OCI-M2 (cell line): ENCODE data around the gene GPAT3.
"Not testable (repeated sequence)": the region's sequence is repeated elsewhere in the genome, so short reads cannot be mapped to it uniquely, and the experiment has no call there.

Experiments used
- DNase-seq: peaks from one replicate; lab custom pipeline; 2025; ENCODE audit not compliant: unreplicated experiment; lab: John Stamatoyannopoulos, UW

The GPAT3 gene

DNA sequence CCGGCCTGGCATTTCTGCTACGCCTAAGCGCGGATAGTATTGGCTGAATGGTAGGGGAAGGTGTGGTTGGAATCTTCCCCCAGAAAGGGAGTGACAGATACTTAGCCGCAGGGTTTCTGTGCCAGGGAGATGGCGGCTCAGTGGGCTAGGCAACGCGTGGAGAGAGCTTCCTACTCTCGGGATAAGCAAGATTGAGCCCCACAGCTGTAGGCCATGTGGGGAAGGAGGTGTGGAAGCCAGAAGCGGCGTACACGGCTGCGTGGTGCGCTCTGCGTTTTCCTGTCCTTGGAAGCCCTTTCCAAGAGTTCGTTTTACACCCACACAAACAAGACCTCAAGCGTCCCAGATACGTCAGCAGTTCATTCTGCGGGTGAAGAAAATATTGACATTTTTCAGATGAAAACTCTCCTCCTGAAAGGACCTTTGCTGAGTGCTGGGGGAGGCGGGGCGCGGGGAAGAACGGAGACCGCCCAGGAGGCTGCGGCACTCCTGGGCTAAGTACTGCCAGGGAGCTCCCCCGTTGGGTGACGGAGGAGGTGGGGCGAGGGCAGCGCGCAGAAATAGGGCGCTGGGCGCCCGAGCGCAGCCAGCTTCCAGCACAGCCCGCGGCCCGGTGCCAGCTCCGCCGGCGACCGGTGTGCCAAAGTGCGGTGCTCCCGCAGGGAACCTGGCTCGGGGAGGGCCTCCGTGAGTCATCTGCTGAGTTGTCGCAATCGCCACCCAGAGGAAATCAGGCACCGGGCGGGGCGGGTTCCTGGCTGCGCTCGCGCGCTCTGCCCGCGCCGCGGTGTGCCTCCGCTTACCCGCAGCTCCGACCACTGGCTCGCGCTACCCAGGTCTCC lies at the start of gene GPAT3:
TSS of gene GPAT3 (plus strand) at position 589 of the 842 bp plus-strand sequence. CDS start 515 bp downstream, outside the sequence.
- no peak for DNase-seq

GRCh38 chr4:83486457-83487129 lies 49.3 kb upstream of the GPAT3 start:
- DNase-seq = no peak

DNA sequence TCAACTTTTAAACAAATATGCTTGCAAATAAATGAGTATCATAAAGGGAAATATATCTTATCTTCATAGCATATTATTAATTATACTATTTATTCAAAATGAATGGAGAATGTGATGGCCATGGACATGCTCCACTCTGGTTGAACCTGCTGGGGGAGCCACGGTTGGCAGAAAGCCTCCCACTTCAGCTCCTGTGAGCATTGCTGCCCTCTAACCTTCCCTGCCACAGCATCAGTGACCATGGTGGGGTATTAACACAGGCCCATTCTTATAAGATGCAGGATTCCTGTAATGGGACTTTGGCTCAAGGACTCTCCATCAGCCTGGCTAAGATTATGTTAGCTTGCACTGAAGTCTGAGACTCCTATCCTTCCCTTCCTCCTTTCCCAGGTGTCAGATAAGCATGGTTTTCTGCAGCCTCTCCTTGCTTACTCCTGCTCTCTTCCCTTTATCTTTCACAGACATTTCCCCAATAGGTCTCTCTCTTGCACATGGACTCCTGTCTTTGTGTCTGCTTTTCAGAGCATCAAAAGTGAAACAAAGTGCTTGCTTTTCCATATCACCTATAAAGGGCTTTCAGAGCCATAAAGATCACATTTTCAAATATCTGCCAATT lies 46.1 kb upstream of the GPAT3 start:
- no peak for DNase-seq

- no peak for DNase-seq
These were observed 44.9 kb upstream of the GPAT3 start for GRCh38 chr4:83490876-83491450.

DNA sequence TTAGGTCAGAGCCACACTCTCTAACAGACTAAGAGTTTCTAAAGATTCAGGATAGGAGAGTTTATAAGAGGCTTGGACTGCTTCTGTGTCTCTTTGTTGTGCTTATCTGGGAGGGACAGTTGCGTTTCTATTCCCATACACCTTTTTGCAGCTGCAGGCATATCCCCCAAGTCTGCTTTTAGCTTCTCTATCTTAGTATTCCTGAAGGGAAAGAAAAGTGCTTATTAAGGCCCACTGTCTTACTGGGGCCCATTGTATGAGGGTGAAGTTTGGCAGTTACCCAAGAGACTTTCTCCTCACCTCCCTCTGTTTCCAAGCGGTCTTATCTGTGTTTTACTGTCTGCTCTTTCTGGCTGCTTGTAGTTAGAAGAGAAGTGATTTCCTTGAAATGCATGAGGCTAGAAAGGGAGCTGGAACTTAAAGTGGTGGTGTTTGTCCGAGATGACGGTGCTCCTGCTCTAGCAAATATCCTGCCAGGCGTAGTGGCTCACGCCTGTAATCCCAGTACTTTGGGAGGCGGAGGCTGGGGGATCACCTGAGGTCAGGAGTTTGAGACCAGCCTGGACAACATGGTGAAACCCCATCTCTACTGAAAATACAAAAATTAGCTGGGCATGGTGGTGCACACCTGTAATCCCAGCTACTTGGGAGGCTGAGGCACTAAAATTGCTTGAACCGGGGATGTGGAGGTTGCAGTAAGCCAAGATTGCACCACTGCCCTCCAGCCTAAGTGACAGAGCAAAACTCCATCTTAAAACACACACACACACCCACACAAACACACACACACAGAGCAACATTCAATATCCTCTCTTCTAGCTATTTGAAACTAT lies 39.6 kb upstream of the GPAT3 start:
- DNase-seq = peak; percentile 35

- no peak for DNase-seq
These were observed 37.7 kb upstream of the GPAT3 start for GRCh38 chr4:83498187-83498586.

DNA sequence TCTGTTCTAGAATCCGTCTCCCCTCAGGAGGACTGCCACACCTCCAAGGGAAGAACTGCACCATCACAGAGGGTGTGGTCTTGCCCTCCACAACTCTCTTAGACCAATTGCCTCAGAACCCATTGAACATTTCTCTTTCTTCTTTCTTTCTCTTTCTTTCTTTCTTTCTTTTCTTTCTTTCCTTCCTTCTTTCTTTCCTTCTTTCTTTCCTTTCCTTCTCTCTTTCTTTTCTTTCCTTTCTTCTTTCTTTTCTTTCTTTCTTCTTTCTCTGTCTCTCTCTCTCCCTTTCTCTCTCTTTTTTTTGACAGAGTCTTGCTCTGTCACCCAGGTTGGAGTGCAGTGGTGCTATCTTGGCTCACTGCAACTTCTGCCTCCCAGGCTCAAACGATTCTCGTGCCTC lies 34.2 kb upstream of the GPAT3 start:
- DNase-seq = not testable (repeated sequence)

DNA sequence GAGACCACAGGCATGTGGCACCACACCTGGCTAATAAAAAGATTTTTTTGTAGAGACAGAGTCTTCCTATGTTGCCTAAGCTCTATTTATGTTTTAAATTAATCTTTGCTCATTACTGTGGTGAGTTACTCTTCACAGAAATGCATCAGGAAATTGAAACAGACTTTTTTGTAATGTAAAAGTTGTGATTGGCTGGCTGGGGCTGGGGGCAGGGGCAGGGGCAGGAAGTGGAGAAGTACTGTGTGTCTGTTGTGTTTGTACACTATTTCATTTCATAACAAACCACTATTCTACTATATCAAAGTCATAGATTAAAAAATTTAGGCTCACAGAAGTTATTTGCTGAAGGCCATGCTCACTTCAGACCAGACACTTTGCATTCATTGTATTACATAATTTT lies 31.9 kb upstream of the GPAT3 start:
- DNase-seq = no peak

DNA sequence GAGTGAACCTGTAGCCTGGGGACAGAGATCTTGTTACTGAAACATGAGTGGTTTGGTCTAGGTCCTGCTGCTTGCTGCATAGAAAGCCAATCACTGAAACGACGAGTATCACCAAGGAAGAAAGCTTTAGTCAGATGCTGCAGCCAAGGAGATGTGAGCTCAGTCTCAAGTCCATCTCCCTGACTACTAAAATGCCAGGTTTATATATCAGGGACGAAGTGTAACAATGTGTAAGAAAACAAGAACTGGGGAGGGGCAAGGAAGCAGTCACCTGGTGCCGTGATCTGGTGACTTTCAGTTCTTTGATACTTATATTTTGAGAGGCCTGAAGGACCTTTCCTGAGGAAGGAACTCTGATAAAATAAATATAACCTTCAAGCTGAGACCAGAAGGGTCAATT lies 31.4 kb upstream of the GPAT3 start:
- DNase-seq = no peak

DNA sequence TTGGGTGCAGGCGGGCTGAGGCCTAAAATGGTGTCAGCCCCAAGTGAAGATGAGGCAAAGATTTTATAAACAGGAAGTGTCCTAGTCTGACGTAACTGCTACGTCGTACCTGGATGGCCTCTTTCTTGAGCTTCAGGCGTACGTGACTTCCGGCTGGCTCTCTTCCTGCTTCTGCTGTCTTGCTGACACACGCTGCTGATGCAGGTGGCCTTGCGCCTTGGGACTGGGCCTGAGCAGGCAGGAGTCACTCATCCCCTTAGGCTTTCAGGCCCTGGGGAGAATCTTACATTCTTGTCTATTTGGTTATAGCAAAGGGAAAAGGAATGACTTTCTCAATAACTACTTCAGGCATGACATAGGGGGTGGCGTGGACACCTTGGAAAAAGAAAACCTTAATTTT lies 30.9 kb upstream of the GPAT3 start:
- DNase-seq = no peak

GRCh38 chr4:83509156-83509585 lies 26.7 kb upstream of the GPAT3 start:
- DNase-seq = not testable (repeated sequence)

- DNase-seq = no peak
These were observed 25.5 kb upstream of the GPAT3 start for GRCh38 chr4:83510442-83510841.

DNA sequence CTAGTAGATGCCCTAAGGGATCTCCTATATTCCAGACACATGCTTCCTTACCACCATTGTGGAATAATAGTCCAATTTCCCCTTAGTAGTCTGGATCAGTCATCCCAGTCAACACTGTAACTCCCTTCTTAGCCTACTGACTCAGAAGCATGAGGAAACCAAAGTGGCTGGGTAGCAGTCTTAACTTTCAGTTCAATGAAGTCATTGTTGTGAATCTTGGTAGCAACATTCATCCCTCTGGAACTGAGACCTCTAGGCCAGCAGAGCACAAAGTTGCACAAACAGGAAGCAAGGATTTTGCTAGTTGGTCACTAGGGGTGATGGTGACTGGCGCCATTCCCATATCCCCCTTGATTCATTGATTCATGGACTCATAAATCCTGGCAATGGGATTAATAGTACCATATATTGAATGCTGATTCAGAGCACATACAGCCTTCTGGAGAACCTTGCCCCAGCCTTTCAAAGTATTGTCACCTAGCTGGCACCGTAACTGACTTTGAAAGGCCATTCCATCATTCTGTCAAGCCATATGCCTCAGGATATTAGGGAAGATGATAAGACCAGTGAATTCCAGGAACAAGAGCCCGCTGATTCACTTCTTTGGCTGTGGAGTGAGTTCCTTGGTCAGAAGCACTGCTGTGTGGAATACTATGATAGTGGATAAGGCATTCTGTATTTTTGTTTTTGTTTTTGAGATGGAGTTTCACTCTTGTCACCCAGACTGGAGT lies 19.7 kb upstream of the GPAT3 start:
- DNase-seq = no peak

DNA sequence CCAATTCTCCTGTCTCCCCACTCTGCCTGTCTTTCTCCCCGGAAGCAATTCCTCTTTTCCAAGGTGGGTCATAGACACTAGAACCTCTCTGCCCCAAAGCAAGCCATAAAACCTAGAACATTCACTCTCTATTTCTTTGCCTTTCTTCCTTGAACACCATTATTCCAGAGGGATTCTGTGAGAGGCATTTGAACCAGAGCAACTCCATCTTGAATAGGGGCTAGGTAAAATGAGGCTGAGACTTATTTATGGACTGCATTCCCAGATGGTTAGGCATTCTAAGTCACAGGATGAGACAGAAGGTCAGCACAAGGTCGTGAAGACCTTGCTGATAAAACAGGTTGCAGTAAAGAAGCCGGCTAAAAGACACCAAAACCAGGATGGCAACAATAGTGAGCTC lies 13.7 kb upstream of the GPAT3 start:
- no peak for DNase-seq

DNA sequence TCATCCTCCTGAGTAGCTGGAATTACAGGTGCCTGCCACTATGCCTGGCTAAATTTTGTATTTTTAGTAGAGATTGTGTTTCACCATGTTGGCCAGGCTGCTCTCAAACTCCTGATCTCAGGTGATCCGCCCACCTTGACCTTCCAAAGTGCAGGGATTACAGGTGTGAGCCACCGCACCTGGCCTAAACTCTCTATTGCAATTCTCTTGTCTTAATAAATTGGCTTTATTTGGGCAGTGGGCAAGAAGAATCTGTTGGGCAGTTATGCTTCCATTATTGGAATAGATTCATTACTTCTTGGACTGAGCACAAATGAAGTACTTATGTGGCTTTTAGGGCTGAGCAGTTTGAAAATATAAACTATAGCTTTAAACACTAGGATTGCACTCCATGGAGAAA lies 8.2 kb upstream of the GPAT3 start:
- DNase-seq = no peak

DNA sequence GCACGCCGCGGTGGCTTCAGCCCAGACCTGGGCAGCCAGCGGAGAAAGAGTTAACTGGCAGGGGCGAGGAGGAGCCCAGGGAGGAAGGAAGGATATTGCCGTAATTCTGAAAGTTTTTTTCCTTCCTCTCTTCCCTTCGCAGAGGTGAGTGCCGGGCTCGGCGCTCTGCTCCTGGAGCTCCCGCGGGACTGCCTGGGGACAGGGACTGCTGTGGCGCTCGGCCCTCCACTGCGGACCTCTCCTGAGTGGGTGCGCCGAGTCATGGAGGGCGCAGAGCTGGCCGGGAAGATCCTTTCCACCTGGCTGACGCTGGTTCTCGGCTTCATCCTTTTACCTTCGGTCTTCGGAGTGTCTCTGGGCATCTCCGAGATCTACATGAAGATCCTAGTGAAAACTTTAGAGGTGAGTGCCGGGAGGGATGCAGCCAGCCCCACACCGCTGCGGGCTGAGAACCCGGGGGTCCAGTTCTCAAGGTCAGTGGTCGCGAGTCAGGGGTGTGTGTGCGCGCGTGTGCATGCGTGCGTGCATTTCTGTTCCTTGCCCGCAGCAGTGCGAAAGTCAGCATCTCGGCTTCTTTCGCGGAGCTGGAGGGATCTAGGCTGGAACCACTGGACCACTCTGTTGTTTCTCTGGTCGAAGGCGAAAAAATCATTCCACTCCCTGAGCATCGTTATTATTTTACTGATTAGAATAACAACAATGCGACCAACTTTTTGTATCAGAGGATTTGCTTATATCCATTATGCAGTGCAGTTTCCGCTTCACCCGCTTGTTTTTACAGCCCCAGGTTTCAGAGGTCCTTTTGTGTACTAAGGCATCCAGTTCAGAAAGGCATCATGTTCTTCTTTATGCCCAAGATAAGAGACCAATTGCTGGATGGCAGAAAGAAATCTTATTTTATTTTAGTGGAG lies 709 bp downstream of the GPAT3 start:
- no peak for DNase-seq

GRCh38 chr4:83542225-83542624 lies 6.3 kb downstream of the GPAT3 start:
- no peak for DNase-seq

- DNase-seq = no peak
These were observed 10.9 kb downstream of the GPAT3 start for GRCh38 chr4:83546786-83547185.
